CD14-positive monocyte (primary cell): Measurements from ENCODE around the gene CHST11. TPM values are rescaled to one million over a fixed set of nuclear protein-coding genes. Genes with fewer than 3 reads are reported as not detected.

Experiments
- DNase-seq, 3 donors: peaks; one replicate each; pipeline ENCODE4 v3.0.0-alpha.2; 2011 to 2022
- H2AFZ ChIP-seq: 2 replicates; pipeline ENCODE4 v1.6.0; 2012; ENCODE audit warnings: mild to moderate bottlenecking, low read depth, low read length, inconsistent platforms; ENCODE audit not compliant: insufficient read depth, poor library complexity, severe bottlenecking
- H3K27ac ChIP-seq, 2 donors: 1 replicate in 1 of 2; 2 replicates in 1 of 2; pipeline ENCODE4 v1.5.1; 2012 to 2013; ENCODE audit warnings: low read length in 2 of 2, control low read depth in 1 of 2, inconsistent platforms in 1 of 2, low read depth in 1 of 2, mild to moderate bottlenecking in 1 of 2
- H3K27me3 ChIP-seq, 2 donors: one replicate each; pipeline versions ENCODE4 v1.6.0 to v1.6.1; 2011 to 2013; ENCODE audit warnings: low read length in 2 of 2; ENCODE audit not compliant: control insufficient read depth in 2 of 2, insufficient read depth in 2 of 2
- H3K36me3 ChIP-seq, 2 donors: replicated peaks in 1 of 2; 1 replicate in 1 of 2; 2 replicates in 1 of 2; pipeline versions ENCODE4 v1.5.1 to v1.6.1; 2012 to 2013; ENCODE audit warnings: low read length in 2 of 2, control low read depth in 1 of 2, inconsistent platforms in 1 of 2, mild to moderate bottlenecking in 1 of 2; ENCODE audit not compliant: insufficient read depth in 2 of 2, control insufficient read depth in 1 of 2
- H3K4me1 ChIP-seq, 2 donors: 1 replicate in 1 of 2; 2 replicates in 1 of 2; pipeline versions ENCODE4 v1.5.1 to v1.6.1; 2012 to 2013; ENCODE audit warnings: low read length in 2 of 2, control low read depth in 1 of 2, inconsistent platforms in 1 of 2, mild to moderate bottlenecking in 1 of 2, moderate library complexity in 1 of 2; ENCODE audit not compliant: insufficient read depth in 2 of 2, control insufficient read depth in 1 of 2
- H3K4me2 ChIP-seq: replicated peaks from 2 replicates; pipeline ENCODE3; 2012; ENCODE audit warnings: low read length, moderate library complexity, mild to moderate bottlenecking; ENCODE audit not compliant: poor library complexity, severe bottlenecking; ENCODE audit errors: extremely low read depth
- H3K4me3 ChIP-seq, 3 experiments: fragments of 200-600 bp in 1 of 3; sonication (generic) in 1 of 3; replicated peaks in 1 of 3; 1 replicate in 2 of 3; 2 replicates in 1 of 3; pipeline ENCODE4 v1.5.1; 2011 to 2013; ENCODE audit warnings: low read length in 3 of 3, mild to moderate bottlenecking in 3 of 3, control low read depth in 2 of 3, low read depth in 2 of 3, inconsistent platforms in 1 of 3, moderate library complexity in 1 of 3
- H3K79me2 ChIP-seq: 2 replicates; pipeline ENCODE4 v1.6.0; 2012; ENCODE audit warnings: mild to moderate bottlenecking, control low read depth, inconsistent platforms, low read length, moderate library complexity; ENCODE audit not compliant: insufficient read depth
- H3K9ac ChIP-seq: 2 replicates; pipeline ENCODE4 v1.6.0; 2017; ENCODE audit warnings: low read length, mild to moderate bottlenecking; ENCODE audit not compliant: insufficient read depth, poor library complexity, severe bottlenecking
- H3K9me3 ChIP-seq, 2 donors: replicated peaks in 1 of 2; 1 replicate in 1 of 2; 2 replicates in 1 of 2; pipeline versions ENCODE4 v1.5.1 to v1.6.1; 2012 to 2013; ENCODE audit warnings: low read length in 2 of 2, control low read depth in 1 of 2; ENCODE audit not compliant: control insufficient read depth in 1 of 2, insufficient read depth in 1 of 2
- H4K20me1 ChIP-seq: 2 replicates; pipeline ENCODE4 v1.6.0; 2012; ENCODE audit warnings: mild to moderate bottlenecking, low read length, control low read depth, moderate library complexity; ENCODE audit not compliant: insufficient read depth
- H3K27ac Mint-ChIP-seq, 7 donors: one replicate each; pipeline ENCODE4 v1.8.0; 2020; ENCODE audit warnings: mild to moderate bottlenecking in 7 of 7, mixed read lengths in 7 of 7, moderate library complexity in 6 of 7, inconsistent platforms in 2 of 7
- H3K27me3 Mint-ChIP-seq, 3 donors: one replicate each; pipeline ENCODE4 v1.8.0; 2021 to 2022; ENCODE audit warnings: low read depth in 3 of 3, mild to moderate bottlenecking in 3 of 3, mixed read lengths in 3 of 3, moderate library complexity in 3 of 3, inconsistent platforms in 1 of 3
- H3K36me3 Mint-ChIP-seq, 2 donors: one replicate each; pipeline ENCODE4 v1.8.0; 2020; ENCODE audit warnings: mixed read lengths in 2 of 2, inconsistent platforms in 1 of 2, mild to moderate bottlenecking in 1 of 2
- H3K4me1 Mint-ChIP-seq: one replicate; pipeline ENCODE4 v1.8.0; 2020; ENCODE audit warnings: mild to moderate bottlenecking, mixed read lengths
- H3K4me3 Mint-ChIP-seq, 2 donors: one replicate each; pipeline ENCODE4 v1.8.0; 2020; ENCODE audit warnings: mild to moderate bottlenecking in 2 of 2, mixed read lengths in 2 of 2, moderate library complexity in 1 of 2
- H3K9me3 Mint-ChIP-seq, 7 donors: one replicate each; pipeline ENCODE4 v1.8.0; 2020 to 2022; ENCODE audit warnings: mixed read lengths in 7 of 7, mild to moderate bottlenecking in 6 of 7, moderate library complexity in 6 of 7, inconsistent platforms in 2 of 7
- CTCF ChIP-seq: fragments of 200-600 bp; IDR thresholded peaks from one replicate; pipeline ENCODE4 v1.8.0; 2022; ENCODE audit warnings: antibody characterized with exemption, mild to moderate bottlenecking
- WGBS: methylation state at CpG from one replicate; pipeline ENCODE4 v1.1.5; 2013; ENCODE audit warnings: missing lambda C conversion rate; ENCODE audit not compliant: insufficient coverage; 5-methylcytosine and 5-hydroxymethylcytosine counted together
- intact Hi-C, 2 donors: fragments of 100-400 bp; cut with micrococcal nuclease; formaldehyde crosslinking; loops; one replicate each; pipeline versions ENCODE4 v1.15.0 to v1.15.1; 2023
- polyA plus RNA-seq, 3 donors: library from polyadenylated mRNA; depleted of rRNA in 1 of 3; unstranded in 2 of 3; stranded (reverse) in 1 of 3; fragments of 300-500 nt in 2 of 3; fragments of >200 nt in 1 of 3; fragmentation: Illumina TruSeq in 2 of 3; gene quantifications; 1 replicate in 2 of 3; 2 replicates in 1 of 3; pipeline ENCODE4 v1.2.3, GENCODE V29; 2012 to 2021

Gene CHST11
- polyA plus RNA-seq, 3 donors: 44.4 to 66.6 (median 48.4) TPM

GRCh38 chr12:104588921-104589590 is 132.3 kb downstream of the CHST11 start:
- no peak for TF ChIP-seq CTCF
- no peaks in the 10 kb centered on the region for H3K4me1 ChIP-seq
- Mint-ChIP-seq H3K27ac (peak overlapping the region in 1 of 7 donors; percentile 66), H3K4me1 (peaks cover 23% of the 10 kb centered on the region), H3K27me3 (no peaks in the 10 kb centered on the region), H3K9me3 (peaks cover 0 to 2% (median 0%) of the 10 kb centered on the region in 7 donors), H3K4me3 (no peak overlapping the region), H3K36me3 (peaks cover 19 to 24% of the 10 kb centered on the region in 2 donors)
- H3K27me3 ChIP-seq: no peaks in the 10 kb centered on the region
- no peak overlapping the region for H3K4me2 ChIP-seq
- peaks cover 97% of the 10 kb centered on the region for H4K20me1 ChIP-seq
- no peak overlapping the region for H3K27ac ChIP-seq
- H3K36me3 ChIP-seq: peaks cover 0 to 18% of the 10 kb centered on the region in 2 donors
- H3K4me3 ChIP-seq: no peak overlapping the region
- no CpG with 5 or more reads among the region's 5 CpGs for WGBS
- intact Hi-C loops: no loop called here
- H3K9ac ChIP-seq: no peak overlapping the region
- DNase-seq: no peak
- H3K79me2 ChIP-seq: peaks cover 98% of the 10 kb centered on the region
- no peaks in the 10 kb centered on the region for H3K9me3 ChIP-seq
- H2AFZ ChIP-seq: no peak overlapping the region

- H3K79me2 ChIP-seq: peaks cover 98% of the 10 kb centered on the region
Measured at GRCh38 chr12:104590022-104590421, 133.3 kb downstream of the CHST11 start.

More at GRCh38 chr12:104590022-104590421, 133.3 kb downstream of the CHST11 start:
- TF ChIP-seq CTCF: no peak
- Mint-ChIP-seq H3K27me3 (no peaks in the 10 kb centered on the region), H3K4me3 (no peak overlapping the region), H3K9me3 (peaks cover 0 to 2% (median 0%) of the 10 kb centered on the region in 7 donors), H3K27ac (peak overlapping the region in 1 of 7 donors; percentile 39), H3K4me1 (peaks cover 29% of the 10 kb centered on the region), H3K36me3 (peaks cover 20 to 21% of the 10 kb centered on the region in 2 donors)
- Histone ChIP-seq H2AFZ (no peak overlapping the region), H3K27ac (no peak overlapping the region), H3K4me2 (no peak overlapping the region), H3K27me3 (no peaks in the 10 kb centered on the region), H3K9ac (no peak overlapping the region), H3K4me3 (no peak overlapping the region), H3K4me1 (peaks cover under 1 to 3% of the 10 kb centered on the region in 2 donors), H4K20me1 (peaks cover 98% of the 10 kb centered on the region), H3K9me3 (no peaks in the 10 kb centered on the region), H3K36me3 (peaks cover 0 to 17% of the 10 kb centered on the region in 2 donors)
- intact Hi-C loops: no loop called here
- WGBS: 94% methylated on average over 5 of the region's 8 CpGs
- DNase-seq: no peak
